ENCODE results near the gene NAT14.

GRCh38 chr19:55443045-55443823 lies 41.8 kb upstream of the NAT14 start, which contains the start of gene SHISA7:
- TF ChIP-seq CTCF (IDR thresholded peaks at IDR 0.05) = no peak
- no peak for TF ChIP-seq POLR2A (IDR thresholded peaks at IDR 0.05)

Data from esophagus squamous epithelium (tissue), 4 donors.